Measurements from ENCODE around the gene ROR1. TPM values are rescaled to one million over a fixed set of nuclear protein-coding genes. Genes with fewer than 3 reads are reported as not detected.

The ROR1 gene
- total and polyA plus RNA-seq, 2 donors (not counting 1 experiment from before 2014, with no cell fraction given): 0.46 to 16.0 TPM

GRCh38 chr1:63802109-63802508 lies 28.3 kb downstream of the ROR1 start:
- POLR2A ChIA-PET: no interaction called here
- no peaks in the 10 kb centered on the region for H3K9me3 ChIP-seq (ENCODE audit: control extremely low read depth in 1 of 3, control insufficient read depth in 2 of 3, insufficient read depth in 1 of 3, low read length in 2 of 3)
- TF ChIP-seq EZH2 (IDR thresholded peaks at IDR 0.05; ENCODE audit: borderline replicate concordance, insufficient read depth, low read depth, low read length, poor library complexity, severe bottlenecking) (no peak), CTCF (IDR thresholded peaks at IDR 0.05) (no peak)
- H3K4me3 ChIP-seq (ENCODE audit: control extremely low read depth in 1 of 5, extremely low read depth in 1 of 5, insufficient read depth in 1 of 5, low read depth in 2 of 5, low read length in 4 of 5): no peak overlapping the region
- no peak for ATAC-seq (ENCODE audit: low read depth)
- intact Hi-C loops (cut with micrococcal nuclease): no loop called here
- H3K4me2 ChIP-seq (replicated peaks; ENCODE audit: low read depth, low read length, poor library complexity, severe bottlenecking): no peak overlapping the region
- H3K27me3 Mint-ChIP-seq: peaks cover 10% of the 10 kb centered on the region
- no peak overlapping the region for H3K4me3 Mint-ChIP-seq
- no peak overlapping the region for H2AFZ ChIP-seq (ENCODE audit: insufficient read depth, low read depth, low read length, poor library complexity, severe bottlenecking)
- H3K4me1 ChIP-seq (ENCODE audit: control insufficient read depth in 2 of 2, insufficient read depth in 2 of 2, low read length in 2 of 2): no peaks in the 10 kb centered on the region
- no peaks in the 10 kb centered on the region for H3K79me2 ChIP-seq (ENCODE audit: control insufficient read depth, insufficient read depth, low read length)
- DNase-seq: no peak
- H3K27ac ChIP-seq (ENCODE audit: low read length in 2 of 2): no peak overlapping the region
- 100% methylated on average over 1 of the region's 3 CpGs for WGBS (ENCODE audit: insufficient coverage)
- H3K9me3 Mint-ChIP-seq (ENCODE audit: insufficient read depth): no peaks in the 10 kb centered on the region
- H3K36me3 ChIP-seq (replicated peaks in 1 of 2; ENCODE audit: control extremely low read depth in 1 of 2, control insufficient read depth in 1 of 2, extremely low read depth in 1 of 2, insufficient read depth in 2 of 2, low read length in 1 of 2): no peaks in the 10 kb centered on the region
- no peaks in the 10 kb centered on the region for H4K20me1 ChIP-seq (ENCODE audit: control insufficient read depth, insufficient read depth, low read length, poor library complexity, severe bottlenecking)
- H3K9ac ChIP-seq (ENCODE audit: low read length): no peak overlapping the region
- H3K27ac Mint-ChIP-seq: no peak overlapping the region
- CTCF ChIA-PET: no interaction called here
- no peaks in the 10 kb centered on the region for H3K4me1 Mint-ChIP-seq
- H3K27me3 ChIP-seq (replicated peaks in 1 of 4; ENCODE audit: control extremely low read depth in 1 of 4, control insufficient read depth in 3 of 4, insufficient read depth in 4 of 4, low read length in 3 of 4): no peaks in the 10 kb centered on the region

- CTCF ChIA-PET: no interaction called here
- H3K27ac Mint-ChIP-seq: no peak overlapping the region
- no peaks in the 10 kb centered on the region for H3K4me1 ChIP-seq (ENCODE audit: control insufficient read depth in 2 of 2, insufficient read depth in 2 of 2, low read length in 2 of 2)
- H3K4me1 Mint-ChIP-seq: no peaks in the 10 kb centered on the region
- no peak overlapping the region for H2AFZ ChIP-seq (ENCODE audit: insufficient read depth, low read depth, low read length, poor library complexity, severe bottlenecking)
- TF ChIP-seq CTCF (IDR thresholded peaks at IDR 0.05) (no peak), EZH2 (IDR thresholded peaks at IDR 0.05; ENCODE audit: borderline replicate concordance, insufficient read depth, low read depth, low read length, poor library complexity, severe bottlenecking) (no peak)
- H3K79me2 ChIP-seq (ENCODE audit: control insufficient read depth, insufficient read depth, low read length): no peaks in the 10 kb centered on the region
- H3K4me3 ChIP-seq (ENCODE audit: control extremely low read depth in 1 of 5, extremely low read depth in 1 of 5, insufficient read depth in 1 of 5, low read depth in 2 of 5, low read length in 4 of 5): no peak overlapping the region
- peaks cover 13% of the 10 kb centered on the region for H3K27me3 Mint-ChIP-seq
- intact Hi-C loops (cut with micrococcal nuclease): no loop called here
- H3K9me3 Mint-ChIP-seq (ENCODE audit: insufficient read depth): peaks cover 4% of the 10 kb centered on the region
- POLR2A ChIA-PET: no interaction called here
- no peak overlapping the region for H3K27ac ChIP-seq (ENCODE audit: low read length in 2 of 2)
- no peak overlapping the region for H3K4me2 ChIP-seq (replicated peaks; ENCODE audit: low read depth, low read length, poor library complexity, severe bottlenecking)
- peaks cover 0 to 4% (median 4%) of the 10 kb centered on the region in 3 donors for H3K9me3 ChIP-seq (ENCODE audit: control extremely low read depth in 1 of 3, control insufficient read depth in 2 of 3, insufficient read depth in 1 of 3, low read length in 2 of 3)
- H3K4me3 Mint-ChIP-seq: no peak overlapping the region
- ATAC-seq (ENCODE audit: low read depth) (no peak), DNase-seq (no peak)
- no peaks in the 10 kb centered on the region for H3K36me3 ChIP-seq (replicated peaks in 1 of 2; ENCODE audit: control extremely low read depth in 1 of 2, control insufficient read depth in 1 of 2, extremely low read depth in 1 of 2, insufficient read depth in 2 of 2, low read length in 1 of 2)
- H3K9ac ChIP-seq (ENCODE audit: low read length): no peak overlapping the region
- peaks cover 0 to 3% (median 0%) of the 10 kb centered on the region in 4 experiments for H3K27me3 ChIP-seq (replicated peaks in 1 of 4; ENCODE audit: control extremely low read depth in 1 of 4, control insufficient read depth in 3 of 4, insufficient read depth in 4 of 4, low read length in 3 of 4)
- 85% methylated on average over 4 of the region's 5 CpGs for WGBS (ENCODE audit: insufficient coverage)
- no peaks in the 10 kb centered on the region for H4K20me1 ChIP-seq (ENCODE audit: control insufficient read depth, insufficient read depth, low read length, poor library complexity, severe bottlenecking)
Measured at GRCh38 chr1:63804829-63805484, 31.1 kb downstream of the ROR1 start.
